HepG2 (cell line): ENCODE measurements around the gene IRAK2. TPM values are rescaled to one million over a fixed set of nuclear protein-coding genes. Genes with fewer than 3 reads are reported as not detected.

ENCODE experiments used
- ATAC-seq: fragments of 200-7000 bp; cut with Tn5 transposase; 3 replicates; pipeline ENCODE4 v1.9.1; 2020; ENCODE audit warnings: mild to moderate bottlenecking, moderate library complexity
- BruUV-seq: library from RNA; stranded (reverse); fragments of 400-500 nt; replicated peaks from 2 replicates; lab custom pipeline; 2021; lab: Mats Ljungman, UMichigan
- CTCF ChIA-PET: fragments of 300-600 bp; formaldehyde crosslinking; extraction: SDS; loops from one replicate; lab custom pipeline; 2021; ENCODE audit warnings: low total read pairs, inconsistent platforms, low intra/inter-chr PET ratio; lab: Yijun Ruan, JAX
- POLR2A ChIA-PET: fragments of 350-600 bp; sonication (Branson Sonifier 250); formaldehyde crosslinking; loops from one replicate; lab custom pipeline; 2020; ENCODE audit warnings: antibody characterized with exemption, inconsistent platforms; lab: Yijun Ruan, JAX
- DNase-seq: peaks from one replicate; pipeline ENCODE4 v3.0.0-alpha.2; 2015; ENCODE audit warnings: low spot score
- FAIRE-seq: peaks from 3 replicates; lab custom pipeline; 2011; peaks lifted over from hg19 to GRCh38; lab: Jason Lieb, UNC
- H2AFZ ChIP-seq: one replicate; pipeline ENCODE4 v1.6.1; 2011; ENCODE audit warnings: low read length, inconsistent platforms
- H3K27ac ChIP-seq: fragments of 300-600 bp; 3 replicates; pipeline ENCODE4 v1.8.0; 2011; ENCODE audit warnings: mixed run types, mild to moderate bottlenecking, mixed read lengths, low read length, inconsistent platforms; ENCODE audit not compliant: insufficient read depth; ENCODE audit errors: extremely low read length
- H3K27me3 ChIP-seq, 2 experiments: fragments of 200-600 bp in 1 of 2; 2 replicates in 1 of 2; 3 replicates in 1 of 2; pipeline versions ENCODE4 v1.6.0 to v1.8.0; 2011; ENCODE audit warnings: low read length in 2 of 2, mild to moderate bottlenecking in 2 of 2, moderate library complexity in 2 of 2, inconsistent platforms in 1 of 2; ENCODE audit not compliant: insufficient read depth in 2 of 2, control insufficient read depth in 1 of 2
- H3K36me3 ChIP-seq, 2 experiments: fragments of 200-600 bp in 1 of 2; replicated peaks in 1 of 2; 2 replicates in 1 of 2; 3 replicates in 1 of 2; pipeline versions ENCODE4 v1.5.1 to v1.8.0; 2011; ENCODE audit warnings: low read length in 2 of 2, inconsistent platforms in 1 of 2; ENCODE audit not compliant: insufficient read depth in 2 of 2, control insufficient read depth in 1 of 2
- H3K4me1 ChIP-seq: 2 replicates; pipeline ENCODE4 v1.5.1; 2012; ENCODE audit warnings: low read length, inconsistent platforms; ENCODE audit not compliant: insufficient read depth
- H3K4me2 ChIP-seq: 2 replicates; pipeline ENCODE4 v1.6.0; 2011; ENCODE audit warnings: low read depth, low read length, inconsistent platforms
- H3K4me3 ChIP-seq, 3 experiments: fragments of 200-600 bp in 1 of 3; sonication (generic), shearing (Covaris generic) in 1 of 3; replicated peaks in 1 of 3; 2 replicates each; pipeline ENCODE4 v1.5.1; 2011 to 2016; ENCODE audit warnings: low read length in 3 of 3, inconsistent platforms in 2 of 3, low read depth in 2 of 3, mild to moderate bottlenecking in 2 of 3, control low read depth in 1 of 3, mixed read lengths in 1 of 3; ENCODE audit not compliant: insufficient read depth in 1 of 3
- H3K79me2 ChIP-seq: one replicate; pipeline ENCODE4 v1.6.1; 2011; ENCODE audit warnings: low read length, inconsistent platforms; ENCODE audit not compliant: insufficient read depth
- H3K9ac ChIP-seq: 2 replicates; pipeline ENCODE4 v1.6.0; 2011; ENCODE audit warnings: mild to moderate bottlenecking, low read depth, low read length, inconsistent platforms; ENCODE audit not compliant: insufficient read depth
- H3K9me3 ChIP-seq: 2 replicates; pipeline ENCODE4 v1.5.1; 2012; ENCODE audit warnings: mild to moderate bottlenecking, low read length
- H4K20me1 ChIP-seq: 2 replicates; pipeline ENCODE4 v1.6.0; 2011; ENCODE audit warnings: inconsistent platforms, mild to moderate bottlenecking, low read length, moderate library complexity; ENCODE audit not compliant: insufficient read depth
- ARID2 ChIP-seq: sonication (generic); formaldehyde crosslinking; IDR thresholded peaks from 2 replicates; pipeline ENCODE4 v1.8.1; 2022; ENCODE audit warnings: mild to moderate bottlenecking, missing genetic modification reagents, borderline replicate concordance
- GTF3A ChIP-seq: sonication (generic); formaldehyde crosslinking; conservative IDR thresholded peaks from 2 replicates; pipeline ENCODE4 v1.4.0; 2020; ENCODE audit warnings: mild to moderate bottlenecking, missing genetic modification reagents
- HNRNPUL1 ChIP-seq: fragments of 200-400 bp; formaldehyde crosslinking; IDR thresholded peaks from 2 replicates; pipeline ENCODE4 v1.6.1; 2017; ENCODE audit warnings: low read depth, mild to moderate bottlenecking, low read length, moderate library complexity
- HOXA5 ChIP-seq: sonication (generic); formaldehyde crosslinking; IDR thresholded peaks from 2 replicates; pipeline ENCODE4 v1.4.0; 2020; ENCODE audit warnings: missing genetic modification reagents
- IKZF4 ChIP-seq: sonication (generic); formaldehyde crosslinking; IDR thresholded peaks from 2 replicates; pipeline ENCODE4 v1.5.1; 2020; ENCODE audit warnings: borderline replicate concordance, mild to moderate bottlenecking, low read depth, missing genetic modification reagents; ENCODE audit errors: not compliant biosample characterization
- KDM2A ChIP-seq: sonication (generic); formaldehyde crosslinking; IDR thresholded peaks from 2 replicates; pipeline ENCODE4 v1.4.0; 2020; ENCODE audit warnings: low read depth, missing genetic modification reagents, borderline replicate concordance
- KMT2A ChIP-seq: sonication (generic); formaldehyde crosslinking; IDR thresholded peaks from 2 replicates; pipeline ENCODE4 v1.4.0; 2020; ENCODE audit warnings: missing genetic modification reagents
- NCOA5 ChIP-seq: sonication (generic); formaldehyde crosslinking; IDR thresholded peaks from 2 replicates; pipeline ENCODE4 v1.4.0; 2020; ENCODE audit warnings: missing genetic modification reagents
- POGZ ChIP-seq: sonication (generic); formaldehyde crosslinking; IDR thresholded peaks from 2 replicates; pipeline ENCODE4 v1.4.0; 2020; ENCODE audit warnings: mild to moderate bottlenecking, missing genetic modification reagents
- STAT5B ChIP-seq: sonication (generic); formaldehyde crosslinking; IDR thresholded peaks from 2 replicates; pipeline ENCODE4 v1.4.0; 2020; ENCODE audit warnings: missing genetic modification reagents
- TCF7L2 ChIP-seq: IDR thresholded peaks from 2 replicates; pipeline ENCODE4 v1.6.1; 2011; ENCODE audit warnings: mild to moderate bottlenecking, low read depth, low read length, moderate library complexity
- ZNF225 ChIP-seq: sonication (generic); formaldehyde crosslinking; IDR thresholded peaks from 2 replicates; pipeline ENCODE4 v1.4.0; 2020; ENCODE audit warnings: mild to moderate bottlenecking, missing genetic modification reagents
- ZNF282 ChIP-seq: fragments of 450-650 bp; IDR thresholded peaks from 2 replicates; pipeline ENCODE4 v1.6.1; 2018; ENCODE audit not compliant: partially characterized antibody
- ZNF430 ChIP-seq: sonication (generic); formaldehyde crosslinking; IDR thresholded peaks from 2 replicates; pipeline ENCODE4 v1.9.0; 2021; ENCODE audit warnings: mild to moderate bottlenecking, missing genetic modification reagents
- ZNF510 ChIP-seq: sonication (generic); formaldehyde crosslinking; IDR thresholded peaks from 2 replicates; pipeline ENCODE4 v1.4.0; 2020; ENCODE audit warnings: low read depth, mild to moderate bottlenecking, missing genetic modification reagents
- ZNF607 ChIP-seq: sonication (generic); formaldehyde crosslinking; IDR thresholded peaks from 2 replicates; pipeline ENCODE4 v1.5.1; 2020; ENCODE audit warnings: missing genetic modification reagents, mild to moderate bottlenecking, borderline replicate concordance
- WGBS: methylation state at CpG from one replicate; pipeline ENCODE4 v1.1.6; 2017; ENCODE audit warnings: low lambda C conversion rate; 5-methylcytosine and 5-hydroxymethylcytosine counted together
- in situ Hi-C: cut with HindIII; loops from 2 replicates; pipeline ENCODE4 v1.10.0; 2017; ENCODE audit warnings: low pct_unique_long_range_greater_than_20kb; ENCODE audit not compliant: extremely low pct_ligation_motif_present
- intact Hi-C: fragments of 100-400 bp; cut with micrococcal nuclease; formaldehyde crosslinking; loops from one replicate; pipeline ENCODE4 v1.10.0; 2022; ENCODE audit not compliant: unreplicated experiment
- polyA plus RNA-seq, 8 experiments: library from polyadenylated mRNA; depleted of rRNA in 3 of 8; stranded (reverse) in 7 of 8; unstranded in 1 of 8; fragments of >200 nt; fragmentation: Illumina TruSeq in 4 of 8; extraction: Trizol in 4 of 8; gene quantifications; 2 replicates each; pipeline versions ENCODE4 v1.2.1 to v1.2.3, GENCODE V29; 2011 to 2016; ENCODE audit warnings: low read depth in 4 of 8, missing spikeins in 1 of 8, mixed read lengths in 1 of 8; ENCODE audit not compliant: insufficient read depth in 1 of 8
- total RNA-seq, 5 experiments: library from RNA; depleted of rRNA; stranded (reverse); fragments of >200 nt; fragmentation: Illumina TruSeq; extraction: Trizol; gene quantifications; 2 replicates each; pipeline ENCODE4 v1.2.3, GENCODE V29; 2016; ENCODE audit warnings: low read depth in 1 of 5
- TF ChIP-seq, protein P1 (sequence below), 2 experiments: sonication (generic) in 1 of 2; formaldehyde crosslinking in 1 of 2; IDR thresholded peaks; 2 replicates each; pipeline versions ENCODE4 v1.6.1 to v1.9.0; 2014 to 2022; ENCODE audit warnings: antibody characterized with exemption in 1 of 2, borderline replicate concordance in 1 of 2, inconsistent platforms in 1 of 2, low read depth in 1 of 2, missing genetic modification reagents in 1 of 2

The IRAK2 gene
- total and polyA plus RNA-seq, 2 of the 13 experiments (the other 11 are each of a cell fraction or from before 2014, with no cell fraction given), result 13.1 to 23.3 TPM

DNA sequence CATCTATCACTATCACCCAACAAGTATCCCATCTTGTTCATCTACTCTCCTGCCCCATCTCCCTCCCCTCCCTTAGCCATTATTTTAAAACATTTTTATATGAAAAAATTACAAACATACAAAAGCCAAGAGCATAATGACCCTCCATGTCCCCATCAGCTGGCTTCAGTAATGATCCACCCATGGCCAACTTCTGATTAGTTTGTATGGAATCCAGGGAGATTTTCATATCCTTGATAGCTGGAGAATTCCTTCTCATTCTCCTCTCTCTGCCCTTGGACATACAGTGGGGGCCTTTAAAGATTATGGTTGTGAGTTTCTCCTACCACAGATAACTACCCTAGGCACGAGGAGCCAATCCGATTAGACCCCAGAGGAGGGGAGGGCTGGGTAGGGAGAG, 40.2 kb downstream of the IRAK2 start:
- WGBS, result 92% methylated on average over 2 of the region's 2 CpGs
- ChIA-PET POLR2A (interaction anchor here (1.3 to 4.8 kb wide), 7 partner anchors 12 to 90 kb away, joined by 8 to 117 read pairs (median 23); partner anchors contain the start of genes IRAK2 and VHL), CTCF (no interaction called here)
- in situ Hi-C loops (no loop called here), intact Hi-C loops (loop anchor here (2.0 to 5.0 kb wide), 2 partner anchors 20 to 43 kb away; partner anchors contain the start of gene IRAK2)
- no peaks in the 10 kb centered on the region for H4K20me1 ChIP-seq
- FAIRE-seq (no peak), ATAC-seq (no peak), DNase-seq (no peak)
- peak overlapping the region; percentile 93 for H3K27ac ChIP-seq
- H3K4me3 ChIP-seq, result no peak overlapping the region
- TF ChIP-seq IKZF4, result no peak
- no peak for TF ChIP-seq HNRNPUL1
- TF ChIP-seq KDM2A (CRISPR knock-in tag), result no peak
- TF ChIP-seq POGZ (CRISPR knock-in tag), result no peak
- no peak for TF ChIP-seq HOXA5 (CRISPR knock-in tag)
- TF ChIP-seq GTF3A (CRISPR knock-in tag), result no peak
- no peak for TF ChIP-seq ZNF282
- no peak for TF ChIP-seq ZNF510 (CRISPR knock-in tag)
- TF ChIP-seq ZNF225, result no peak
- TF ChIP-seq NCOA5 (CRISPR knock-in tag), result no peak
- no peak for TF ChIP-seq ARID2 (CRISPR knock-in tag)
- TF ChIP-seq, protein P1, sequence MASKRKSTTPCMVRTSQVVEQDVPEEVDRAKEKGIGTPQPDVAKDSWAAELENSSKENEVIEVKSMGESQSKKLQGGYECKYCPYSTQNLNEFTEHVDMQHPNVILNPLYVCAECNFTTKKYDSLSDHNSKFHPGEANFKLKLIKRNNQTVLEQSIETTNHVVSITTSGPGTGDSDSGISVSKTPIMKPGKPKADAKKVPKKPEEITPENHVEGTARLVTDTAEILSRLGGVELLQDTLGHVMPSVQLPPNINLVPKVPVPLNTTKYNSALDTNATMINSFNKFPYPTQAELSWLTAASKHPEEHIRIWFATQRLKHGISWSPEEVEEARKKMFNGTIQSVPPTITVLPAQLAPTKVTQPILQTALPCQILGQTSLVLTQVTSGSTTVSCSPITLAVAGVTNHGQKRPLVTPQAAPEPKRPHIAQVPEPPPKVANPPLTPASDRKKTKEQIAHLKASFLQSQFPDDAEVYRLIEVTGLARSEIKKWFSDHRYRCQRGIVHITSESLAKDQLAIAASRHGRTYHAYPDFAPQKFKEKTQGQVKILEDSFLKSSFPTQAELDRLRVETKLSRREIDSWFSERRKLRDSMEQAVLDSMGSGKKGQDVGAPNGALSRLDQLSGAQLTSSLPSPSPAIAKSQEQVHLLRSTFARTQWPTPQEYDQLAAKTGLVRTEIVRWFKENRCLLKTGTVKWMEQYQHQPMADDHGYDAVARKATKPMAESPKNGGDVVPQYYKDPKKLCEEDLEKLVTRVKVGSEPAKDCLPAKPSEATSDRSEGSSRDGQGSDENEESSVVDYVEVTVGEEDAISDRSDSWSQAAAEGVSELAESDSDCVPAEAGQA (IDR thresholded peaks at IDR 0.05; ENCODE audit: low read depth), result no peak
- TF ChIP-seq, protein P1 (CRISPR knock-in tag; IDR thresholded peaks at IDR 0.05; ENCODE audit: borderline replicate concordance), result no peak
- TF ChIP-seq STAT5B (CRISPR knock-in tag), result no peak
- no peak for TF ChIP-seq ZNF607 (CRISPR knock-in tag)
- no peak for TF ChIP-seq KMT2A (CRISPR knock-in tag)
- TF ChIP-seq TCF7L2, result no peak
- no peak for TF ChIP-seq ZNF430 (CRISPR knock-in tag)
- BruUV-seq, result no TSS peak
- H3K9me3 ChIP-seq, result no peaks in the 10 kb centered on the region
- no peak overlapping the region for H2AFZ ChIP-seq
- H3K9ac ChIP-seq, result 0 out of 2 replicates have a peak overlapping the region, but pooled peaks have one; percentile 57
- H3K4me1 ChIP-seq, result peaks cover 60% of the 10 kb centered on the region
- H3K79me2 ChIP-seq, result no peaks in the 10 kb centered on the region
- H3K4me2 ChIP-seq, result no peak overlapping the region
- no peaks in the 10 kb centered on the region for H3K27me3 ChIP-seq
- peaks cover 15 to 58% of the 10 kb centered on the region in 2 experiments; a peak in 4 of 5 replicates for H3K36me3 ChIP-seq
